Measurements from ENCODE around the gene PDE9A.

PDE9A gene

GRCh38 chr21:42721341-42721824 lies 68.0 kb downstream of the PDE9A start:
- Mint-ChIP-seq H3K4me3 (no peak overlapping the region), H3K9me3 (no peaks in the 10 kb centered on the region), H3K36me3 (ENCODE audit: low read depth) (peaks cover 35% of the 10 kb centered on the region), H3K27ac (peak overlapping the region; percentile 81), H3K27me3 (ENCODE audit: low read depth, poor library complexity) (no peaks in the 10 kb centered on the region), H3K4me1 (peaks cover 53% of the 10 kb centered on the region)
- no peak for DNase-seq
- TF ChIP-seq, protein P1, sequence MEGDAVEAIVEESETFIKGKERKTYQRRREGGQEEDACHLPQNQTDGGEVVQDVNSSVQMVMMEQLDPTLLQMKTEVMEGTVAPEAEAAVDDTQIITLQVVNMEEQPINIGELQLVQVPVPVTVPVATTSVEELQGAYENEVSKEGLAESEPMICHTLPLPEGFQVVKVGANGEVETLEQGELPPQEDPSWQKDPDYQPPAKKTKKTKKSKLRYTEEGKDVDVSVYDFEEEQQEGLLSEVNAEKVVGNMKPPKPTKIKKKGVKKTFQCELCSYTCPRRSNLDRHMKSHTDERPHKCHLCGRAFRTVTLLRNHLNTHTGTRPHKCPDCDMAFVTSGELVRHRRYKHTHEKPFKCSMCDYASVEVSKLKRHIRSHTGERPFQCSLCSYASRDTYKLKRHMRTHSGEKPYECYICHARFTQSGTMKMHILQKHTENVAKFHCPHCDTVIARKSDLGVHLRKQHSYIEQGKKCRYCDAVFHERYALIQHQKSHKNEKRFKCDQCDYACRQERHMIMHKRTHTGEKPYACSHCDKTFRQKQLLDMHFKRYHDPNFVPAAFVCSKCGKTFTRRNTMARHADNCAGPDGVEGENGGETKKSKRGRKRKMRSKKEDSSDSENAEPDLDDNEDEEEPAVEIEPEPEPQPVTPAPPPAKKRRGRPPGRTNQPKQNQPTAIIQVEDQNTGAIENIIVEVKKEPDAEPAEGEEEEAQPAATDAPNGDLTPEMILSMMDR (IDR thresholded peaks at IDR 0.05): no peak

DNA sequence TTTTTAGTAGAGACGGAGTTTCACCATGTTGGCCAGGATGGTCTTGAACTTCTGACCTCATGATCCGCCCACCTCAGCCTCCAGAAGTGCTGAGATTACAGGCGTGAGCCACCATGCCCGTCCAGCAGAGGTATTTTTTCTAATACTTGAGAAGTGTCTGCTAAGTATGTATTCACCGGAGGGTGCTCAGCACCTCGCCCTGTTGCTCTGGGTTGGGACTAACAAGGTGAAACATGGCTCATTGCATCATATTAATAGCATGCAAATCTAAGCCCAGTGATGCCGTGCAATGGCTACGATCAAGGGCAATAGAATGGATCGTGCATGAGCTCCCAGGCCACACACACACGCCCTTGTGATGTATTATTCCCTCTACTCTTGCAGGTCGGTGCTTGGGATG lies 68.7 kb downstream of the PDE9A start:
- TF ChIP-seq, protein P1 (IDR thresholded peaks at IDR 0.05): no peak
- H3K36me3 Mint-ChIP-seq (ENCODE audit: low read depth): peaks cover 40% of the 10 kb centered on the region
- H3K9me3 Mint-ChIP-seq: no peaks in the 10 kb centered on the region
- no peak for DNase-seq
- H3K4me1 Mint-ChIP-seq: peaks cover 53% of the 10 kb centered on the region
- no peak overlapping the region for H3K27ac Mint-ChIP-seq
- H3K27me3 Mint-ChIP-seq (ENCODE audit: low read depth, poor library complexity): no peaks in the 10 kb centered on the region
- H3K4me3 Mint-ChIP-seq: no peak overlapping the region

- H3K27ac Mint-ChIP-seq: no peak overlapping the region
- H3K4me1 Mint-ChIP-seq: peaks cover 53% of the 10 kb centered on the region
- DNase-seq: no peak
- TF ChIP-seq, protein P1 (IDR thresholded peaks at IDR 0.05): no peak
- H3K9me3 Mint-ChIP-seq: peaks cover 4% of the 10 kb centered on the region
- no peaks in the 10 kb centered on the region for H3K27me3 Mint-ChIP-seq (ENCODE audit: low read depth, poor library complexity)
- H3K4me3 Mint-ChIP-seq: no peak overlapping the region
- H3K36me3 Mint-ChIP-seq (ENCODE audit: low read depth): peaks cover 46% of the 10 kb centered on the region
These were observed 69.5 kb downstream of the PDE9A start for GRCh38 chr21:42722808-42723473.

- H3K36me3 Mint-ChIP-seq (ENCODE audit: low read depth): peaks cover 47% of the 10 kb centered on the region
- no peaks in the 10 kb centered on the region for H3K27me3 Mint-ChIP-seq (ENCODE audit: low read depth, poor library complexity)
- peaks cover 16% of the 10 kb centered on the region for H3K9me3 Mint-ChIP-seq
- peak overlapping the region; percentile 45 for H3K27ac Mint-ChIP-seq
- H3K4me3 Mint-ChIP-seq: no peak overlapping the region
- H3K4me1 Mint-ChIP-seq: peaks cover 47% of the 10 kb centered on the region
- no peak for DNase-seq
- TF ChIP-seq, protein P1 (IDR thresholded peaks at IDR 0.05): no peak
These were observed 71.0 kb downstream of the PDE9A start for GRCh38 chr21:42724226-42724920.

DNA sequence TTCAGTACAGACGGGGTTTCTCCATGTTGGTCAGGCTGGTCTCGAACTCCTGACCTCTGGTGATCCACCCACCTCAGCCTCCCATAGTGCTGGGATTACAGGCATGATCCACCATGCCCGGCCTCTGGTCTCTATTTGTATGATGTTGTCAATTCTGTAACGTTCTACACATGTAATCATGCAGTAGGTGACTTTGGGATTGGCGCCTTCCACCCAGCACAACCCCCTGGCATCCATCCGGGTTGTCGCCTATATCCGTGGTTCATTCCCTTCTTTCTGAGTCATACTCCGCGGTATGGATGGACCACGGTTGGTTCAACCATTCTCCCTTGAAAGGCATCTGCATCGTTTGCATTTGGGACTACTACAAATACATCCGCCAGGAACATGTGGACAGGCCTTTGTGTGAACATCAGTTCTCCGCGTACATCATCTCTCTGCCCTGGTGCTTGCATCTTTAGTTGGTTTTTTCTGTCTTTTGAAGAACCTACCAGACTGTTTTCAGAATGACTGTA lies 72.1 kb downstream of the PDE9A start:
- TF ChIP-seq, protein P1 (IDR thresholded peaks at IDR 0.05): no peak
- Mint-ChIP-seq H3K27ac (no peak overlapping the region), H3K4me3 (no peak overlapping the region), H3K4me1 (peaks cover 40% of the 10 kb centered on the region), H3K27me3 (ENCODE audit: low read depth, poor library complexity) (no peaks in the 10 kb centered on the region), H3K36me3 (ENCODE audit: low read depth) (peaks cover 51% of the 10 kb centered on the region), H3K9me3 (peaks cover 24% of the 10 kb centered on the region)
- DNase-seq: no peak

Data from nephron progenitor cell (in vitro differentiated cells).